Chondrocyte (in vitro differentiated cells): ENCODE results near the gene MBD3L5. TPM values are rescaled to one million over a fixed set of nuclear protein-coding genes. Genes with fewer than 3 reads are reported as not detected.
"Not testable (repeated sequence)": the region's sequence is repeated elsewhere in the genome, so short reads cannot be mapped to it uniquely, and the experiment has no call there.

ENCODE experiments used
- DNase-seq: peaks from one replicate; pipeline ENCODE4 v3.0.0; 2021; ENCODE audit warnings: mixed read lengths, low spot score
- H3K27ac Mint-ChIP-seq: one replicate; pipeline ENCODE4 v1.8.0; 2021; ENCODE audit warnings: mild to moderate bottlenecking, moderate library complexity, mixed read lengths; ENCODE audit not compliant: unreplicated experiment
- H3K27me3 Mint-ChIP-seq: 2 replicates; pipeline ENCODE4 v1.8.0; 2021; ENCODE audit warnings: low read depth, mixed read lengths
- H3K36me3 Mint-ChIP-seq: 2 replicates; pipeline ENCODE4 v1.8.0; 2021; ENCODE audit warnings: low read depth, mixed read lengths
- H3K4me1 Mint-ChIP-seq: 2 replicates; pipeline ENCODE4 v1.8.0; 2021; ENCODE audit warnings: low read depth, mild to moderate bottlenecking, mixed read lengths
- H3K4me3 Mint-ChIP-seq: one replicate; pipeline ENCODE4 v1.8.0; 2021; ENCODE audit warnings: mild to moderate bottlenecking, moderate library complexity, mixed read lengths; ENCODE audit not compliant: unreplicated experiment
- H3K9me3 Mint-ChIP-seq: 2 replicates; pipeline ENCODE4 v1.8.0; 2021; ENCODE audit warnings: low read depth, mixed read lengths
- total RNA-seq: library from RNA; stranded (reverse); gene quantifications from 3 replicates; pipeline ENCODE4 v1.2.1, GENCODE V29; 2021
- TF ChIP-seq, protein P1 (sequence below): fragments of 200-600 bp; sonication (generic); IDR thresholded peaks from 2 replicates; pipeline ENCODE4 v1.5.0; 2021; ENCODE audit warnings: antibody characterized with exemption, mild to moderate bottlenecking, moderate library complexity

Gene MBD3L5
- total RNA-seq, 1 donor from 2014 or later, result not detected

- no peak overlapping the region for H3K4me3 Mint-ChIP-seq
- H3K9me3 Mint-ChIP-seq, result no peaks in the 10 kb centered on the region
- no peaks in the 10 kb centered on the region for H3K27me3 Mint-ChIP-seq
- TF ChIP-seq, protein P1, sequence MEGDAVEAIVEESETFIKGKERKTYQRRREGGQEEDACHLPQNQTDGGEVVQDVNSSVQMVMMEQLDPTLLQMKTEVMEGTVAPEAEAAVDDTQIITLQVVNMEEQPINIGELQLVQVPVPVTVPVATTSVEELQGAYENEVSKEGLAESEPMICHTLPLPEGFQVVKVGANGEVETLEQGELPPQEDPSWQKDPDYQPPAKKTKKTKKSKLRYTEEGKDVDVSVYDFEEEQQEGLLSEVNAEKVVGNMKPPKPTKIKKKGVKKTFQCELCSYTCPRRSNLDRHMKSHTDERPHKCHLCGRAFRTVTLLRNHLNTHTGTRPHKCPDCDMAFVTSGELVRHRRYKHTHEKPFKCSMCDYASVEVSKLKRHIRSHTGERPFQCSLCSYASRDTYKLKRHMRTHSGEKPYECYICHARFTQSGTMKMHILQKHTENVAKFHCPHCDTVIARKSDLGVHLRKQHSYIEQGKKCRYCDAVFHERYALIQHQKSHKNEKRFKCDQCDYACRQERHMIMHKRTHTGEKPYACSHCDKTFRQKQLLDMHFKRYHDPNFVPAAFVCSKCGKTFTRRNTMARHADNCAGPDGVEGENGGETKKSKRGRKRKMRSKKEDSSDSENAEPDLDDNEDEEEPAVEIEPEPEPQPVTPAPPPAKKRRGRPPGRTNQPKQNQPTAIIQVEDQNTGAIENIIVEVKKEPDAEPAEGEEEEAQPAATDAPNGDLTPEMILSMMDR, result no peak
- no peak for DNase-seq
- H3K27ac Mint-ChIP-seq, result no peak overlapping the region
- no peaks in the 10 kb centered on the region for H3K36me3 Mint-ChIP-seq
- H3K4me1 Mint-ChIP-seq, result peaks cover 13% of the 10 kb centered on the region
Measured at GRCh38 chr19:7063764-7064418, 33.5 kb downstream of the MBD3L5 start.

DNA sequence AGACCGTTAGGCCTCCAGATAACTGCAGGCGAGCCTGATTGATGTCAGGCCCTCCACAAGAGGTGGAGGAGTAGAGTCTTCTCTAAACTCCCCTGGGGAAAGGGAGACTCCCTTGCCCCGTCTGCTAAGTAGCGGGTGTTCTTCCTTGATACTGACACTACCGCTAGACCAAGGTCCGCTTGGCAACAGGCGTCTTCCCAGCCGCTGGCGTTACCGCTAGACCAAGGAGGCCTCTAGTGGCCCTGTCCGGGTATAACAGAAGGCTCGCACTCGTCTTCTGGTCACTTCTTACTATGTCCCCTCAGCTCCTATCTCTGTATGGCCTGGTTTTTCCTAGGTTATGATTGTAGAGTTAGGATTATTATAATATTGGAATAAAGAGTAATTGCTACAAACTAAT is 36.7 kb downstream of the MBD3L5 start:
- H3K4me3 Mint-ChIP-seq, DNase-seq, H3K9me3 Mint-ChIP-seq, H3K36me3 Mint-ChIP-seq, H3K27ac Mint-ChIP-seq, H3K27me3 Mint-ChIP-seq: not testable (repeated sequence)
- TF ChIP-seq, protein P1, result peak; percentile 55
- H3K4me1 Mint-ChIP-seq, result peaks cover 20% of the 10 kb centered on the region

GRCh38 chr19:7067716-7068115 is 37.3 kb downstream of the MBD3L5 start:
- Mint-ChIP-seq H3K27me3 (no peaks in the 10 kb centered on the region), H3K4me3 (no peak overlapping the region), H3K36me3 (peaks cover 9% of the 10 kb centered on the region), H3K4me1 (peaks cover 24% of the 10 kb centered on the region), H3K9me3 (no peaks in the 10 kb centered on the region), H3K27ac (no peak overlapping the region)
- DNase-seq, result no peak
- TF ChIP-seq, protein P1, result no peak

- Mint-ChIP-seq H3K9me3 (no peaks in the 10 kb centered on the region), H3K27ac (peak overlapping the region; percentile 92), H3K4me3 (peak overlapping the region; percentile 94), H3K4me1 (peaks cover 24% of the 10 kb centered on the region), H3K27me3 (no peaks in the 10 kb centered on the region), H3K36me3 (peaks cover 14% of the 10 kb centered on the region)
- no peak for DNase-seq
- TF ChIP-seq, protein P1, result no peak
Measured at GRCh38 chr19:7068599-7068998, 38.2 kb downstream of the MBD3L5 start.

- TF ChIP-seq, protein P1, result no peak
- Mint-ChIP-seq H3K9me3 (no peaks in the 10 kb centered on the region), H3K27me3 (no peaks in the 10 kb centered on the region), H3K27ac (peak within 1 kb of the TSS; percentile 92), H3K4me3 (peak within 1 kb of the TSS; percentile 94), H3K4me1 (peaks cover 24% of the 10 kb centered on the region), H3K36me3 (peaks cover 18% of the 10 kb centered on the region)
- DNase-seq, result peak; percentile 99
Measured at GRCh38 chr19:7069042-7069903, 38.9 kb downstream of the MBD3L5 start, which contains the start of gene ZNF557. Gene ZNF557 (plus strand): TSS chr19:7069703. CDS start chr19:7075075, 5,372 bp downstream.
